Stimulated activated CD4-positive, alpha-beta T cell treated with anti-CD3 and anti-CD28 coated beads, Interleukin-12 subunit alpha, Interleukin-12 subunit beta, amount 100 ng/mL, for 48 hours (primary cell): ENCODE data around the gene PRRT4.
A peak's percentile ranks its signal among the peaks of the same experiment; 100 is the strongest.

Experiments used
- DNase-seq, 3 donors: peaks; one replicate each; pipeline ENCODE4 v3.0.0-alpha.2; 2020; ENCODE audit warnings: low read depth in 2 of 3, low spot score in 1 of 3

The PRRT4 gene

GRCh38 chr7:128378637-128379036 lies 17.1 kb upstream of the PRRT4 start:
- no peak for DNase-seq

- DNase-seq = no peak
Measured at GRCh38 chr7:128376077-128376476, 14.6 kb upstream of the PRRT4 start.

GRCh38 chr7:128374041-128374440 lies 12.6 kb upstream of the PRRT4 start:
- DNase-seq = no peak

- DNase-seq = no peak
Measured at GRCh38 chr7:128373606-128374005, 12.1 kb upstream of the PRRT4 start.

- no peak for DNase-seq
Measured at GRCh38 chr7:128370491-128370890, 9.0 kb upstream of the PRRT4 start.

GRCh38 chr7:128366986-128367385 lies 5.5 kb upstream of the PRRT4 start:
- DNase-seq = no peak

- no peak for DNase-seq
Measured at GRCh38 chr7:128366300-128366699, 4.8 kb upstream of the PRRT4 start.

GRCh38 chr7:128365432-128365831 lies 3.9 kb upstream of the PRRT4 start:
- DNase-seq = no peak

GRCh38 chr7:128364166-128364870 lies 2.8 kb upstream of the PRRT4 start:
- DNase-seq = no peak

- no peak for DNase-seq
Measured at GRCh38 chr7:128363261-128363721, 1.8 kb upstream of the PRRT4 start.

- DNase-seq = no peak
Measured at GRCh38 chr7:128362670-128363069, 1.2 kb upstream of the PRRT4 start.

GRCh38 chr7:128360359-128360678 lies 1.2 kb downstream of the PRRT4 start:
- no peak for DNase-seq

GRCh38 chr7:128359939-128360338 lies 1.6 kb downstream of the PRRT4 start:
- DNase-seq = no peak

- no peak for DNase-seq
Measured at GRCh38 chr7:128359336-128359735, 2.2 kb downstream of the PRRT4 start.

GRCh38 chr7:128358233-128358632 lies 3.3 kb downstream of the PRRT4 start:
- no peak for DNase-seq

- DNase-seq = no peak
Measured at GRCh38 chr7:128357217-128357613, 4.3 kb downstream of the PRRT4 start.

GRCh38 chr7:128356546-128357216 lies 4.8 kb downstream of the PRRT4 start:
- DNase-seq = no peak

GRCh38 chr7:128353610-128354009 lies 7.9 kb downstream of the PRRT4 start:
- no peak for DNase-seq

- no peak for DNase-seq
Measured at GRCh38 chr7:128353189-128353588, 8.3 kb downstream of the PRRT4 start.

GRCh38 chr7:128352636-128353035 lies 8.9 kb downstream of the PRRT4 start:
- DNase-seq = no peak

- DNase-seq = peak in 1 of 3 donors; percentile 20
Measured at GRCh38 chr7:128352153-128352537, 9.3 kb downstream of the PRRT4 start.

GRCh38 chr7:128351296-128352152 lies 10.0 kb downstream of the PRRT4 start:
- DNase-seq = no peak
